K562 (cell line): ENCODE data around the gene RDH16. TPM values are rescaled to one million over a fixed set of nuclear protein-coding genes. Genes with fewer than 3 reads are reported as not detected.

Experiments used
- ATAC-seq: fragments of 200-7000 bp; cut with Tn5 transposase; 3 replicates; pipeline ENCODE4 v1.9.1; 2020; ENCODE audit warnings: moderate library complexity
- BruUV-seq: library from RNA; stranded (reverse); fragments of 400-500 nt; replicated peaks from 2 replicates; lab custom pipeline; 2021; lab: Mats Ljungman, UMichigan
- CTCF ChIA-PET: fragments of 300-600 bp; formaldehyde crosslinking; extraction: SDS; loops from one replicate; lab custom pipeline; 2021; ENCODE audit warnings: low intra/inter-chr PET ratio; lab: Yijun Ruan, JAX
- POLR2A ChIA-PET: fragments of 300-600, 350-650 bp; sonication (Branson Sonifier 250); formaldehyde crosslinking; extraction: SDS; loops from one replicate; lab custom pipeline; 2021; ENCODE audit warnings: antibody characterized with exemption, inconsistent platforms; lab: Yijun Ruan, JAX
- DNase-seq, 4 experiments: peaks; one replicate each; pipeline versions ENCODE4 v3.0.0 to v3.0.0-alpha.2; 2011 to 2018; ENCODE audit warnings: low spot score in 3 of 4, mixed read lengths in 3 of 4; ENCODE audit errors: extremely low read depth in 1 of 4
- FAIRE-seq: peaks from 2 replicates; lab custom pipeline; 2011; peaks lifted over from hg19 to GRCh38; lab: Jason Lieb, UNC
- H2AFZ ChIP-seq: 2 replicates; pipeline ENCODE4 v1.6.0; 2011; ENCODE audit warnings: low read depth, low read length, control low read depth, inconsistent platforms
- H3K27ac ChIP-seq: fragments of 200-600 bp; 3 replicates; pipeline ENCODE4 v1.8.0; 2011; ENCODE audit warnings: low read depth, mild to moderate bottlenecking, control low read depth, inconsistent platforms, low read length, moderate library complexity, mixed read lengths; ENCODE audit errors: extremely low read depth
- H3K27me3 ChIP-seq, 2 experiments: fragments of 300-600 bp in 1 of 2; 2 replicates in 1 of 2; 3 replicates in 1 of 2; pipeline versions ENCODE4 v1.6.0 to v1.8.0; 2011; ENCODE audit warnings: inconsistent platforms in 2 of 2, low read length in 2 of 2, mild to moderate bottlenecking in 1 of 2, mixed read lengths in 1 of 2, moderate library complexity in 1 of 2; ENCODE audit not compliant: control insufficient read depth in 2 of 2, insufficient read depth in 2 of 2
- H3K36me3 ChIP-seq: fragments of 300-600 bp; 3 replicates; pipeline ENCODE4 v1.8.0; 2011; ENCODE audit warnings: mild to moderate bottlenecking, low read length, inconsistent platforms; ENCODE audit not compliant: control insufficient read depth, insufficient read depth
- H3K4me1 ChIP-seq, 2 experiments: fragments of 200-600 bp in 1 of 2; replicated peaks in 1 of 2; 2 replicates in 1 of 2; 3 replicates in 1 of 2; pipeline versions ENCODE4 v1.5.1 to v1.8.0; 2011; ENCODE audit warnings: inconsistent platforms in 2 of 2, low read length in 2 of 2, mild to moderate bottlenecking in 1 of 2, mixed read lengths in 1 of 2, moderate library complexity in 1 of 2; ENCODE audit not compliant: control insufficient read depth in 2 of 2, insufficient read depth in 2 of 2
- H3K4me2 ChIP-seq: 2 replicates; pipeline ENCODE4 v1.6.1; 2011; ENCODE audit warnings: low read length, control low read depth, inconsistent platforms, mixed read lengths; ENCODE audit not compliant: insufficient read depth
- H3K4me3 ChIP-seq: fragments of 200-600 bp; sonication (generic), shearing (Covaris generic); 2 replicates; pipeline ENCODE4 v1.5.1; 2016; ENCODE audit warnings: control low read depth, inconsistent platforms
- H3K79me2 ChIP-seq: fragments of 200-600 bp; 3 replicates; pipeline ENCODE4 v1.8.0; 2011; ENCODE audit warnings: low read length, inconsistent platforms; ENCODE audit not compliant: control insufficient read depth, insufficient read depth
- H3K9ac ChIP-seq, 2 experiments: 2 replicates each; pipeline versions ENCODE4 v1.6.0 to v1.6.1; 2011; ENCODE audit warnings: low read depth in 2 of 2, low read length in 2 of 2, control low read depth in 1 of 2, inconsistent platforms in 1 of 2, mild to moderate bottlenecking in 1 of 2, mixed read lengths in 1 of 2; ENCODE audit not compliant: insufficient read depth in 1 of 2
- H3K9me1 ChIP-seq: one replicate; pipeline ENCODE4 v1.6.0; 2011; ENCODE audit warnings: inconsistent platforms, mild to moderate bottlenecking, low read length, moderate library complexity; ENCODE audit not compliant: control insufficient read depth, insufficient read depth
- H3K9me3 ChIP-seq: replicated peaks from 2 replicates; pipeline ENCODE4 v1.5.1; 2011; ENCODE audit warnings: low read depth, low read length, inconsistent platforms; ENCODE audit not compliant: control insufficient read depth, insufficient read depth
- H4K20me1 ChIP-seq: replicated peaks from 2 replicates; pipeline ENCODE4 v1.6.1; 2011; ENCODE audit warnings: low read length, inconsistent platforms, mixed read lengths; ENCODE audit not compliant: control insufficient read depth, insufficient read depth
- BRCA1 ChIP-seq, 2 experiments: fragments of 450-650 bp in 1 of 2; sonication (generic) in 1 of 2; formaldehyde crosslinking in 1 of 2; IDR thresholded peaks; 2 replicates each; pipeline versions ENCODE4 v1.5.0 to v1.6.1; 2017 to 2020; ENCODE audit warnings: mild to moderate bottlenecking in 1 of 2, missing genetic modification reagents in 1 of 2
- DNMT1 ChIP-seq: fragments of 450-650 bp; IDR thresholded peaks from 2 replicates; pipeline ENCODE4 v1.6.1; 2016; ENCODE audit warnings: antibody characterized with exemption, mild to moderate bottlenecking
- HIVEP1 ChIP-seq: fragments of 250-450 bp; sonication (Bioruptor Pico); IDR thresholded peaks from 2 replicates; pipeline ENCODE4 v1.4.0; 2020; ENCODE audit warnings: mild to moderate bottlenecking
- RERE ChIP-seq: sonication (generic); formaldehyde crosslinking; IDR thresholded peaks from 2 replicates; pipeline ENCODE4 v1.8.0; 2023; ENCODE audit warnings: missing genetic modification reagents, mild to moderate bottlenecking, borderline replicate concordance
- SIN3A ChIP-seq, 2 experiments: fragments of 150-350 bp in 1 of 2; IDR thresholded peaks; 2 replicates each; pipeline ENCODE4 v1.6.1; 2011 to 2016; ENCODE audit warnings: borderline replicate concordance in 2 of 2, low read depth in 2 of 2, low read length in 2 of 2, mild to moderate bottlenecking in 2 of 2, moderate library complexity in 2 of 2; ENCODE audit not compliant: control insufficient read depth in 1 of 2
- ZKSCAN8 ChIP-seq: fragments of 200-800 bp; sonication (Bioruptor generic); IDR thresholded peaks from 2 replicates; pipeline ENCODE4 v1.6.1; 2016; ENCODE audit warnings: missing genetic modification characterization, missing compliant biosample characterization
- WGBS: fragments of 100-300 bp; shearing (Covaris generic); methylation state at CpG from one replicate; pipeline ENCODE4 v1.1.6; 2016; ENCODE audit warnings: low coverage, mixed read lengths; ENCODE audit not compliant: insufficient coverage; ENCODE audit errors: missing lambda C conversion rate; 5-methylcytosine and 5-hydroxymethylcytosine counted together
- in situ Hi-C: fragments of 300-500 bp; cut with MboI; formaldehyde crosslinking; loops from 4 replicates; pipeline ENCODE4 v1.15.0; 2018; ENCODE audit warnings: inconsistent platforms, mixed read lengths
- intact Hi-C: fragments of 100-400 bp; cut with micrococcal nuclease; formaldehyde crosslinking; loops from 2 replicates; pipeline ENCODE4 v1.14.2; 2022
- polyA plus RNA-seq, 8 experiments: library from polyadenylated mRNA; depleted of rRNA in 4 of 8; stranded (reverse) in 5 of 8; unstranded in 3 of 8; fragments of >200 nt; fragmentation: Nextera tagmentation in 2 of 8; fragmentation: Illumina TruSeq in 1 of 8; extraction: Ambion mirVana in 2 of 8; extraction: Trizol in 1 of 8; gene quantifications; 2 replicates each; pipeline versions ENCODE4 v1.2.1 to v1.2.3, GENCODE V29; 2011 to 2014; ENCODE audit warnings: inconsistent platforms in 1 of 8, missing spikeins in 1 of 8
- total RNA-seq, 7 experiments: library from RNA; depleted of rRNA in 6 of 7; stranded (reverse); fragments of >200 nt in 6 of 7; fragmentation: Illumina TruSeq in 2 of 7; extraction: Trizol in 2 of 7; gene quantifications; 2 replicates each; pipeline versions ENCODE4 v1.2.1 to v1.2.3, GENCODE V29; 2011 to 2021; ENCODE audit warnings: low replicate concordance in 1 of 7

The RDH16 gene
- total and polyA plus RNA-seq, 9 of the 15 experiments (the other 6 are each of a cell fraction or from before 2014, with no cell fraction given): 0.11 to 0.52 (median 0.22) TPM; not detected in 1

GRCh38 chr12:56999456-56999855 lies 42.0 kb upstream of the RDH16 start:
- peaks cover 3% of the 10 kb centered on the region for H3K9me1 ChIP-seq
- POLR2A ChIA-PET: interaction anchor here (1.0 to 1.3 kb wide), 2 partner anchors 159 to 328 kb away, joined by 3 read pairs; no protein-coding TSS in a partner anchor
- in situ Hi-C loops: no loop called here
- TF ChIP-seq DNMT1 (no peak), BRCA1 (IDR thresholded peaks at IDR 0.05) (no peak), BRCA1 (CRISPR knock-in tag; IDR thresholded peaks at IDR 0.05) (no peak)
- TF ChIP-seq, all 486 proteins: peak for 0
- intact Hi-C loops: no loop called here
- CTCF ChIA-PET: no interaction called here
- H2AFZ ChIP-seq: no peak overlapping the region
- peaks cover 58% of the 10 kb centered on the region for H3K36me3 ChIP-seq
- FAIRE-seq (no peak), DNase-seq (peak in 1 of 4 experiments; percentile 4), ATAC-seq (no peak)
- H3K27me3 ChIP-seq: no peaks in the 10 kb centered on the region
- no TSS peak for BruUV-seq
- no peak overlapping the region for H3K4me2 ChIP-seq
- 86% methylated on average over 4 of the region's 4 CpGs for WGBS
- H3K4me3 ChIP-seq: no peak overlapping the region
- H3K9me3 ChIP-seq: no peaks in the 10 kb centered on the region
- H3K79me2 ChIP-seq: peaks cover 37% of the 10 kb centered on the region
- H3K9ac ChIP-seq: no peak overlapping the region
- peaks cover 14 to 28% of the 10 kb centered on the region in 2 experiments; a peak in 4 of 5 replicates for H3K4me1 ChIP-seq
- no peaks in the 10 kb centered on the region; the same call in 1 of the 2 replicates for H4K20me1 ChIP-seq
- H3K27ac ChIP-seq: no peak overlapping the region

DNA sequence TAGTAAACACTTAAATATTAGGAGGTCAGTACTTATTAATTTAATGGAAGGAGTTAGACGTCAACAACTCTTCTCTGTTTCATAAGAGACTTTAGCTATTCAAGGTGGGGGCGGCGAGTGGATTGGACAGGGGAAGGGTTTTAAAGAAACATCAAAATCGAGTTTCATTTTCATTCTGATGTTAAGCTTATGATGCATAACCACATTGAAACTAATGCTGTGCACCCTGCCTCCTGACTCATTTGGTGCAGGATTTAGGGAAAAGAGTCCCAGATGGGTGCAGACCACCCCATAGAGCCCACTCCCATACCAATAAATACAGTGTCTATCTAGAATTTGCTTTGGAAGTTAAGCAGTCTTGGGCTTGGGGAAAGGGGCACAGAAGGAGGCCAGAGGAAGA lies 41.6 kb upstream of the RDH16 start:
- Histone ChIP-seq H4K20me1 (no peaks in the 10 kb centered on the region; the same call in 1 of the 2 replicates), H2AFZ (no peak overlapping the region), H3K4me3 (no peak overlapping the region), H3K9me3 (no peaks in the 10 kb centered on the region), H3K9ac (no peak overlapping the region), H3K4me2 (no peak overlapping the region), H3K27me3 (no peaks in the 10 kb centered on the region), H3K79me2 (peaks cover 33% of the 10 kb centered on the region), H3K4me1 (peaks cover 14 to 30% of the 10 kb centered on the region in 2 experiments; a peak in 4 of 5 replicates), H3K27ac (no peak overlapping the region), H3K36me3 (peaks cover 53% of the 10 kb centered on the region), H3K9me1 (peaks cover 3% of the 10 kb centered on the region)
- FAIRE-seq: no peak
- intact Hi-C loops: no loop called here
- TF ChIP-seq ZKSCAN8 (CRISPR knock-in tag) (no peak), RERE (CRISPR knock-in tag) (no peak), SIN3A (IDR thresholded peaks at IDR 0.05; ENCODE audit: borderline replicate concordance in 2 of 2, control insufficient read depth in 1 of 2, low read depth in 2 of 2, low read length in 2 of 2) (no peak), DNMT1 (no peak), HIVEP1 (no peak)
- ATAC-seq: no peak
- POLR2A ChIA-PET: interaction anchor here (1.0 kb wide), 1 partner anchor 328 kb away, joined by 3 read pairs; no protein-coding TSS in a partner anchor
- no TSS peak for BruUV-seq
- 70% methylated on average over 4 of the region's 4 CpGs for WGBS
- DNase-seq: peak in 1 of 4 experiments; percentile 2
- in situ Hi-C loops: no loop called here
- CTCF ChIA-PET: no interaction called here
